UCSD-AML1 (cell line): ENCODE data around the gene SSH2.
"Not testable (repeated sequence)": the region's sequence is repeated elsewhere in the genome, so short reads cannot be mapped to it uniquely, and the experiment has no call there.

Experiments used
- DNase-seq: peaks from one replicate; lab custom pipeline; 2025; ENCODE audit not compliant: unreplicated experiment; lab: John Stamatoyannopoulos, UW

SSH2 gene

GRCh38 chr17:29789196-29790170, 140.5 kb downstream of the SSH2 start:
- DNase-seq: no peak

GRCh38 chr17:29787995-29788394, 142.0 kb downstream of the SSH2 start:
- no peak for DNase-seq

GRCh38 chr17:29782917-29783316, 147.1 kb downstream of the SSH2 start:
- DNase-seq: no peak

- DNase-seq: not testable (repeated sequence)
Measured at GRCh38 chr17:29779812-29780190, 150.2 kb downstream of the SSH2 start.

GRCh38 chr17:29778956-29779811, 150.8 kb downstream of the SSH2 start:
- DNase-seq: peak; percentile 73

GRCh38 chr17:29777663-29778062, 152.4 kb downstream of the SSH2 start:
- DNase-seq: no peak

- DNase-seq: no peak
Measured at GRCh38 chr17:29776026-29776425, 154.0 kb downstream of the SSH2 start.

GRCh38 chr17:29772981-29773380, 157.0 kb downstream of the SSH2 start:
- DNase-seq: no peak

- no peak for DNase-seq
Measured at GRCh38 chr17:29771546-29771945, 158.5 kb downstream of the SSH2 start.

- DNase-seq: no peak
Measured at GRCh38 chr17:29769225-29769624, 160.8 kb downstream of the SSH2 start.

GRCh38 chr17:29766796-29767327, 163.2 kb downstream of the SSH2 start:
- no peak for DNase-seq

- DNase-seq: no peak
Measured at GRCh38 chr17:29764748-29765147, 165.3 kb downstream of the SSH2 start.

GRCh38 chr17:29764217-29764616, 165.8 kb downstream of the SSH2 start:
- DNase-seq: no peak

- no peak for DNase-seq
Measured at GRCh38 chr17:29763273-29763672, 166.8 kb downstream of the SSH2 start.

GRCh38 chr17:29761040-29761761, 168.8 kb downstream of the SSH2 start:
- peak; percentile 93 for DNase-seq

- DNase-seq: peak; percentile 58
Measured at GRCh38 chr17:29760279-29761039, 169.6 kb downstream of the SSH2 start.

- DNase-seq: no peak
Measured at GRCh38 chr17:29758255-29758654, 171.8 kb downstream of the SSH2 start.

- DNase-seq: no peak
Measured at GRCh38 chr17:29757788-29758187, 172.2 kb downstream of the SSH2 start.

- no peak for DNase-seq
Measured at GRCh38 chr17:29753845-29754439, 176.1 kb downstream of the SSH2 start.
